HEK293T (cell line): ENCODE measurements around the gene ARHGAP27.

Source experiments
- ARNT ChIP-seq: fragments of 450-650 bp; IDR thresholded peaks from 2 replicates; pipeline ENCODE4 v1.6.1; 2017; ENCODE audit warnings: mild to moderate bottlenecking
- BHLHE40 ChIP-seq: fragments of 450-650 bp; IDR thresholded peaks from 2 replicates; pipeline ENCODE4 v1.6.1; 2016; ENCODE audit warnings: mild to moderate bottlenecking, moderate library complexity, borderline replicate concordance
- CTBP1 ChIP-seq: fragments of 450-650 bp; IDR thresholded peaks from 2 replicates; pipeline ENCODE4 v1.6.1; 2016; ENCODE audit warnings: borderline replicate concordance
- FOXA1 ChIP-seq: fragments of 450-650 bp; IDR thresholded peaks from 2 replicates; pipeline ENCODE4 v1.6.1; 2016; ENCODE audit warnings: mild to moderate bottlenecking
- FOXK2 ChIP-seq: fragments of 450-650 bp; IDR thresholded peaks from 2 replicates; pipeline ENCODE4 v1.6.1; 2016; ENCODE audit warnings: mild to moderate bottlenecking
- FOXM1 ChIP-seq: fragments of 450-650 bp; IDR thresholded peaks from 2 replicates; pipeline ENCODE4 v1.6.1; 2017; ENCODE audit warnings: mild to moderate bottlenecking, borderline replicate concordance
- L3MBTL2 ChIP-seq: fragments of 450-650 bp; conservative IDR thresholded peaks from 2 replicates; pipeline ENCODE4 v1.6.1; 2016; ENCODE audit warnings: mild to moderate bottlenecking
- LEF1 ChIP-seq: fragments of 450-650 bp; IDR thresholded peaks from 2 replicates; pipeline ENCODE4 v1.6.1; 2017; ENCODE audit warnings: mild to moderate bottlenecking, borderline replicate concordance
- NFRKB ChIP-seq: fragments of 450-650 bp; IDR thresholded peaks from 2 replicates; pipeline ENCODE4 v1.6.1; 2016; ENCODE audit warnings: mild to moderate bottlenecking, moderate library complexity
- SP1 ChIP-seq: fragments of 450-650 bp; IDR thresholded peaks from 2 replicates; pipeline ENCODE4 v1.6.1; 2017
- SUZ12 ChIP-seq: fragments of 450-650 bp; IDR thresholded peaks from 2 replicates; pipeline ENCODE4 v1.6.1; 2016; ENCODE audit warnings: mild to moderate bottlenecking
- ZNF384 ChIP-seq: fragments of 450-650 bp; IDR thresholded peaks from 2 replicates; pipeline ENCODE4 v1.6.1; 2016

DNA sequence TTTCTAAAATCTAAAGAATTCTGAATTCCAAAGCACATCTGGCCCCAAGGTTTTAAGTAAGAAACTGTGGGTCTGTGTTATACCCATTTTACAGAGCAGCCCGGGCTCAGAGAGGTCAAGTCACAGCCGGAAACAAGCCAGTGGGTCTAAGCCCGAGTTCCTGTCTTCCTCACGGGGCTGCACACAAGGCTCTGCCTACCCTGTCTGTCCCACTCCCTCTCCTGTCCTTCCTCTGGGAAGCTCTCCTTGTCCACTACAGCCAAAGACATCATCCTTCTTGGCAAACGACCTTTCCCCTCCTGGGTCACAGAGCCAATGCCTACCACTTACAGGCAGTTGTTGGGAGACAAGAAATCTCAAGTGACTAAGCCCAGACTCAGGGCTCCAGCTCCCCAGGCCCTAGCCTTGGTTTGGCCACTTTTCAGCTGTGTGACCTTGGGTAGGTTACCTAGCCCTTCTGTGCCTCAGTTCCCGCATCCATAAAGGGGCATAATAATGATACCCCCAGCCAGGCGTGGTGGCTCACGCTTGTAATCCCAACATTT is 60.3 kb downstream of the ARHGAP27 start:
- TF ChIP-seq LEF1 (no peak), FOXM1 (no peak), FOXK2 (no peak), BHLHE40 (no peak), L3MBTL2 (no peak), SUZ12 (no peak), SP1 (no peak), CTBP1 (no peak), FOXA1 (no peak), ZNF384 (no peak), NFRKB (no peak), ARNT (no peak)
